GM21390 (cell line): ENCODE measurements around the gene SCML1.

Experiments used
- ATAC-seq: cut with Tn5 transposase; IDR thresholded peaks from one replicate; pipeline ENCODE4 v1.9.1; 2021; ENCODE audit not compliant: unreplicated experiment

SCML1 gene, protein sequence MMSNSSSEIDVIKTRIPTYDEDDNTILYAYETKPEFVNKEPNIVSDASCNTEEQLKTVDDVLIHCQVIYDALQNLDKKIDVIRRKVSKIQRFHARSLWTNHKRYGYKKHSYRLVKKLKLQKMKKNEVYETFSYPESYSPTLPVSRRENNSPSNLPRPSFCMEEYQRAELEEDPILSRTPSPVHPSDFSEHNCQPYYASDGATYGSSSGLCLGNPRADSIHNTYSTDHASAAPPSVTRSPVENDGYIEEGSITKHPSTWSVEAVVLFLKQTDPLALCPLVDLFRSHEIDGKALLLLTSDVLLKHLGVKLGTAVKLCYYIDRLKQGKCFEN

DNA sequence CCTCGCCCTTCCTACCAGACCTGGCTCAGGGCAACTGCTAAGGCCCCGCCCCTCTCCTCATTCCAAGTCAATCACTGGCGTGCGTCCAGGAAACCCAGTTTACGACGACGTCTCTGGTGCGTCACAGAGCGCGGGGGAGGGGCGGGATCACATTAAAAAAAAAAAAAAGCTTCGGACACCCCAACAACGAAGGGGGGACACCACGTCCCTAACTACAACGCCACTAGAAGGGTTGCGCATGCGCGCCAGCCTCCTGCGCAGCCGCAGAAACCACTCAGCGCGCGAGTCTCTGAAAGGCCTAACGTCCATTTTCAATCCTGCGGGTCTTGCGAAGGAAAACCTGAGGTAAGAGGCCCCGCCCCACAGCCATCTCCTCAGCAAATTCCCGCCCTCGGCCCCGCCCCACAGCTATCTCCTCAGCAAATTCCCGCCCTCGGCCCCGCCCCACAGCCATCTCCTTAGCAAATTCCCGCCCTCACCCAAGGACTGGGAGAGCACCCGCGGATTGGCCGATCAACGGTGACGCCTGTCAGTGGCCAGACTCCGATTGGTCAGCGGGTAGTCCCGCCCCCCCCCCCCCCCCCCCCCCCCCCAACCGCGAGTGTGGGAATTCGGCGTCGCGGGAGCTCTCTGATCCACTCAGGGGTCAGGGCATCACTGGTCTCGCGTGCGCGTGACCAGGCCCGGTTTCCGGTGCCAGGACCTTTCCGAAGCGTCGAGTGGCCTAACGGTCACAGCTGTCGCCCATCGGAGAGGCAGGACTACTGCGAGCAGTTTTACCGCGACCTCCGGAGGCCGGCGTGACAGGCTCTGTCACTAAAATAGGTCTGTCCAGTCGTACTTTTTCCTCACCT, at the start of gene SCML1:
SCML1 (plus strand) TSS at position 638 of the 854 bp plus-strand sequence. CDS start 6,694 bp downstream, outside the sequence.
- peak; percentile 74 for ATAC-seq

GRCh38 chrX:17687648-17688047, 49.6 kb upstream of the SCML1 start:
- no peak for ATAC-seq

- peak; percentile 60 for ATAC-seq
Measured at GRCh38 chrX:17689971-17690409, 47.3 kb upstream of the SCML1 start.

DNA sequence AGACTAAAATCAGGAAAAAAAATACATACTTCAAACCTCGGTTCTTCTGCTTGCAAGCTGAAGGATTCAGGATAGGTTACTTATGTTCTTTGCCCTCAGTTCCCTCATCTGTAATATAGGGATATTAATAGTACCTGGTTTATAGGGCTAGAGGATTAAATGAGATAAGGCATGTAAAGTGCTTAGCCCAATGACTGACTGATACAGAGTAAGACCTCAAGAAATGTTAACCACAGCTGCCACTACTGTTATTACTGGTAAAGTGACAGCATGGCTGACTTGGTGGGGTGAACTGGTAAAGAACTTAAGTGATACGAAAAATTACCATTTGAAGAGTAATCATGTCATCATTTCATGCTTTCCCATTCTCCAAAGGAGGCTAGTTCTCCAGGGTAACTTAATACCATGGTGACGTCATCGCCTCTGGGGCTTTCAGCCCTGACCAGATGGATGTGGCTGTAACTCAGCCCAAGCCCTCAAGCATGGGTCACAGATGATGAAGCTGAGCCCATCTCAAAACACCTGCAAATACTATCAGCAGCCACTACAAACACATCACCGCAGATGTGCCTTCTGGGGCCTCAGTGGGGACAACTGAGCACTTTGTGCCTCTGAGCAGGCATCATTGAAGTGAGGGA, 44.5 kb upstream of the SCML1 start:
- no peak for ATAC-seq

- ATAC-seq: no peak
Measured at GRCh38 chrX:17697191-17697590, 40.1 kb upstream of the SCML1 start.

- no peak for ATAC-seq
Measured at GRCh38 chrX:17700976-17701375, 36.3 kb upstream of the SCML1 start.

DNA sequence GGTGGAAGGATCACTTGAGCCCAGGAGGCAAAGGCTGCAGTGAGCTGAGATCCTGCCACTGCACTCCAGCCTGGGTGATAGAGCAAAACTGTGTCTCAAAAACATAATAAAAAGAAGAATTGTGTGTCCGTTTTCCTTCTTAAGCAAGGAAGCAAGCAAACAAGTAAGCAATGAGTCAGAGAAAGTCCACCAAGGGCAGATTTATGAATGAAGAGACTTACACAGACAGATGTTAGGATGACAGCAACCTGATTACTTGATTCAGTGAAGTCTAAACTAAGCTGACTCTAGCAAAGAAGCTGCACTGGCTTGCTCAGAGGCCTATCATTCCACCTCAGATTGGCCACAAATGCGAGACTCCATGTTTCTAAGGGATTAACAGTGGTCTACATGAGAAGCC, 34.1 kb upstream of the SCML1 start:
- no peak for ATAC-seq

DNA sequence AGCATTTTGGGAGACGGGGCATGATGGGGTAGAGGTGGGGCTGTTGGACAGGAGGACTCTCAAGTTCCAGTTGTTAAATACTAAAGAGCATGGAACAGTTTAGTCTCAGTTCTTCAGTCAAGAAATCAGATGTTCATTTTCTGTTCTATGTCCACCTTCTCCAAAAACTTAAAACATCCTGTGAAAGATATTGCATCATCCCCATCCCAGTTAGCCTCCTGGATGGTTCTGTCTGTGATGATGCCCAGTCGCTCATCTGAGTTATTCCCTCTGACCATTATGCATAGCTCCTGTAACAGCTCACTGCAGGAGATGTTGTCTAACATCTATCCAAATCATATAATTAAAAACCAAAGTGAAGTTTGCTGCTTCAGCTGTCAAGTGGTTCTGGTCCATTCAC, 32.1 kb upstream of the SCML1 start:
- ATAC-seq: no peak

- no peak for ATAC-seq
Measured at GRCh38 chrX:17706676-17707075, 30.6 kb upstream of the SCML1 start.

DNA sequence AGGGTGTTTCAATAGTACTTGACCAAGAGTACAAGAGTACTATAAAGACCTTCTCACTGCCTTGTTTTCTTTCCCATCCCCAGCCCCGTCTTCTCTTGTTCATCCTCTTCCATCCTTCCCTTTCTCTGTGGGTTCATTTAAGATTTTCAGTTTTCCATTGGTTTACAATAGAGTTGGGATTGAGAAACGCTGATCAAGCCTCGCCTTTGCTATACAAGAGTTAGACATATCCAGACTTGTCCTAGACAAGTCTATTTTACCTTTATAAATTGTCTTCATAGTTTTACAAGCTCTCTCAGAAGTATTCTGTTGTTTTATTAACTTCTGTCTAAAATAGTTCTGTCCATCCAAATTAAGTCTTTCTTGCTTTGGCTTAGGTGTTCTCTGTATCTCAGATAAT, 29.6 kb upstream of the SCML1 start:
- no peak for ATAC-seq

DNA sequence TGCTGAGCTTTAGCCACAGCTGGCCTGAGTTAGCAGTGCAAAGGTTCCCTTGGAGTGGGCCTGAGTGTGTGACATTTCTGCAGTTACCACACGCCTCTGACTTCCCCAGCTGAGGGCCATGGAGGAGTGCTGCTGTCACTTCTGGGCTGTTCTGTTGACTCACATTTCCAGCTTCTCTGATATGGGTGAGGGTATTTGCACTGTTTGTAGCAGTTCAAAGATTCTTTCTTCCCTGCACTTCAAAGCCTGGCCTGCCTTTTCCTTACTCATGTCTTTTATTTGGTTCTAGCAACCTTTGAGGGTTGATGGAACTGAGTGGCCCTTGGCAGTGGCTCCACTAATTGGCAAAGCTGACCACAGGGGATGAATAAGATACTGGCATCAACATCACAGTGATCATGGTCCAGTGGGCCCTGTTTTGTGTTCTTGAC, 26.4 kb upstream of the SCML1 start:
- no peak for ATAC-seq

DNA sequence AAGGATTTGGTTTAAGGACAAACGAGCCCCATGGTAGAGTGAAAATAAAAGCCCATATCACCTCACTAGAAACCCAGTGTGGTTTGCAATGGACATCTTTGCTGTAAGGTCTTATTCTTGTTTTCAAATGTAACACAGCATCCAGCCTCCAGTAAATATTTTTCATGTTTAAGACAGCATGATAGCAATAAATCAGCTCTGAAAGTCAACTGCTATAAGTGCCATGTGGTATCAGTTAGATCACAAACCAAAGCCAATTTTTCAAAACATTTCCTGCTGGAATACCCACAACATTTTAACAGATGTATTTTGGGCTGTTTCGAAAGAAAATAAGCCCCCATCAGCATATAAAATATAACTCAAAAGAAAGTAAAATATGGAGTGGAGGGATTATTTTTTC, 24.0 kb upstream of the SCML1 start:
- ATAC-seq: no peak

DNA sequence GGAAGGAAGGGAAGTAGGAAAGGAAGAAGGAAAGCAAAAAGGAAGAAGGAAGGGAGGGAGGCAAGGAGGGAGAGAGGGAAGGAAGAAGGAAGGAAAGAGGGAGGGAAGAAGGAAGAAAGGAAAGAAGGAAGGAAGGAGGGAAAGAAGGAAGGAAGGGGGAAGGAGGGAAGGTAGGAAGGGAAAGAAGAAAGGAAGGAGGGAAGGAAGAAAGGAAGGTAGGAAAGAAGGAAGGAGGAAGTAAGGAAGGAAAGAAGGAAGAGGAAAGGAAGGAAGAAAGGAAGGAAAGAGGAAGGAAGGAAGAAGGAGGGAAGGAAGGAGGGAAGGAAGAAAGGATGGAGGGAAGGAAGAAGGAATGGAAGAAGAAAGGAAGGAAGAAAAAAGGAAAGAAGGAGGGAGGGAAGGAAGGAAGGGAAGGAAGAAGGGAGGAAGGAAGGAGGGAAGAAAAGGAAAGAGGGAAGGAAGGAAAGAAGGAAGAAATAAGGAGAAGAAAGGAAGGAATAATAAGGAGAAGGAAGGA, 18.6 kb upstream of the SCML1 start:
- no peak for ATAC-seq

- ATAC-seq: no peak
Measured at GRCh38 chrX:17719711-17720110, 17.6 kb upstream of the SCML1 start.

DNA sequence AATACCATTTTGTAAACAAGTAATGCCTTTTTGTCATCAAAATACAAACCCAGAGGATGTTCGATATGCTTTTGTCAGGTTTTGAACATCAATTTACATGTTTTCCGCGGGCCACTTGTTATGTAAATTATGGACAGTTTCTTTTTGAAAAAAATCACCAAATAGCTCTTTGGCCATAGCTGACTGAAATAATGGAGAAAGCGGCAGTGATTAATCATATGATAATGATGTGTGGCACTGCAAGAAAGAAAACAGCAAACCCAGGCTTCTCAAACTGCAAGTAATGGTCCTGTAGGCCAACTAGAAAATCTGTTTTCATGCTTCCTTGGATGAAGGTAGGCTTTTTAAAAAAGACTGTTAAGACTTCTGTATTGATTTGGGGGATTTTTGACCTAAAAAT, 15.6 kb upstream of the SCML1 start:
- no peak for ATAC-seq

DNA sequence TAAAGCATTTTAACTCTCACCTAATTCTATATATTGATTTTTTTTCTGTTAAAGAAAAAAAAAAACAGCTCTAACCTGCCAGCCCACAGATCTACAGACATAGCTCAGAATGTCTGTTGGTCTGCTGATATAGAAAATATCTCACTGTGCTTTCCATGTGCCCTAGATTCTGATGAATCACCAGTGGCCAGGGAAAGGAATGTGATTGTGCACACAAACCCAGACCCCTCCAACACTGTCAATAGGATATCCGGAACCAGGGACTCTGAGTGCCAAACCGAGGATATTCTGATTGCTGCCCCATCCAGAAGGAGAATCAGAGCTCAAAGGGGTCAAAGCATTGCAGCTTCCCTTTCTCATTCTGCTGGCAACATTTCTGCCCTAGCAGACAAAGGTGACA, 12.1 kb upstream of the SCML1 start:
- ATAC-seq: no peak

GRCh38 chrX:17732138-17732783, 5.0 kb upstream of the SCML1 start:
- no peak for ATAC-seq

- no peak for ATAC-seq
Measured at GRCh38 chrX:17735406-17735805, 1.9 kb upstream of the SCML1 start.

DNA sequence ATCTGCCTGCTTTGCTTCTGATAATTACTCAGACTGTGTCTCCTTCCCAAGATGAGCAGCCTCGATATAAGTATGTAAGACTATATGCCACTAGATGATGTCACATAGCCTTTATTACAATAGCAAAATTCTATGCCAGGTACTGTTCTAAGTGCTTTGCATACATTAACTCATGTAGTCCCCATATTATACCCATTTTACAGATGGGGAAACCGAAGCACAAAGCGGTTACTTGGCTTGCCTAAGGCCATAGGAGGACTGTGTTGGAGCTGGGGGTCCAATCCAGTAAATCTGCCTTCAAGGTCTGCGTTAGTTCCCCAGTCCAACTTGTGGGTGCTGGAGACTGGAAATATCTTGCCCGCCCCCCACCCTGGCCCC, 826 bp upstream of the SCML1 start:
- no peak for ATAC-seq

GRCh38 chrX:17737710-17737985, 355 bp downstream of the SCML1 start:
- no peak for ATAC-seq

DNA sequence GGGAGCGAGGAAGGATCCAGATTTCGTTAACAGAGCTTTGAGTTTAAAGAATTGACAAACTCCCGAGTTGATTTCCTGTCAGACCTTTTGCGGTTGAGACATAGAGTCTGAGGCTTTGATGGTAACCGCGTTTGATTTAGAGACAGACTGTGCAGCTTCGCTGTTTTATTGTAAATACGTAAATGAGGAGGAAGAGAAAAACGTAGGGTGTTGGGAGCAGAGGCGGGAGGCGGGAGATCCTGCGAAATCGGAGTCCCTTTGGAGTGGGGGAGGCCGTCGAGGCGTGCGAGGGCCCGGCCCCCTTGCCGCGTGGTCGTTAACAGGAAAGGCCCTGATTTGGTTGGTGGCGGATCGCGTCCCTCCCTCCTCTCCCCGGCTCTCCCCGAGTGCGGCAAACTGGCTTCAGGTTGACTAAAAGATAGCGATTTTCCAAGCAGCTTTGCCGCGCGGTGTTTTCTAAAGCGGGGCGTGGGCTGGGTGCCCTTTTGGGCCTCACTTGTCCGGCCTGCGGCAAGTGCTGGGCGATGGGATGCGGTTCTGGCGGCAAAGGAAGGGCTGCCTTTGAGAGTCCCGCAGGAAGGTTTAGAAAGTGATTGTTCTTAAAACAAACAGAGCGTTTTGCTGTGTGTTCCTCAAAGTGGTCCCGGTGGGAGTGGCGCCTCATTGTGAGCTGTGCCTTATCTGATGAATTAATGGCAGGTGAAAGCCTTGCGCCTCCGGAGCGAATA, 857 bp downstream of the SCML1 start:
- ATAC-seq: no peak
